ENCODE measurements around the gene ATP8A2. TPM values are rescaled to one million over a fixed set of nuclear protein-coding genes. Genes with fewer than 3 reads are reported as not detected.

Gene ATP8A2
- polyA plus RNA-seq, 1 donor from 2014 or later: 11.9 TPM

- Histone ChIP-seq H3K79me2 (replicated peaks; ENCODE audit: insufficient read depth, low read length) (no peaks in the 10 kb centered on the region), H3K27ac (ENCODE audit: low read length) (no peak overlapping the region), H3F3A (ENCODE audit: insufficient read depth, low read length, poor library complexity, severe bottlenecking) (no peaks in the 10 kb centered on the region), H3K9ac (ENCODE audit: low read length) (no peak overlapping the region), H3K9me3 (ENCODE audit: low read length) (no peaks in the 10 kb centered on the region), H2AFZ (ENCODE audit: low read depth, low read length) (no peak overlapping the region), H3K4me2 (ENCODE audit: low read length) (no peak overlapping the region), H3K9me2 (ENCODE audit: insufficient read depth, low read length) (no peaks in the 10 kb centered on the region), H3K36me3 (ENCODE audit: insufficient read depth, low read length) (no peaks in the 10 kb centered on the region), H3K4me3 (ENCODE audit: low read length) (no peak overlapping the region), H4K20me1 (ENCODE audit: insufficient read depth) (no peaks in the 10 kb centered on the region), H3K27me3 (ENCODE audit: insufficient read depth, low read depth, low read length) (no peaks in the 10 kb centered on the region)
- no peak for TF ChIP-seq POLR2AphosphoS5 (IDR thresholded peaks at IDR 0.05)
- no peak for TF ChIP-seq EZH2 (IDR thresholded peaks at IDR 0.05; ENCODE audit: borderline replicate concordance, insufficient read depth, low read length, poor library complexity, severe bottlenecking)
- no peak for TF ChIP-seq RAD21 (conservative IDR thresholded peaks at IDR 0.05)
- no peak for TF ChIP-seq EP300 (conservative IDR thresholded peaks at IDR 0.05; ENCODE audit: poor library complexity, severe bottlenecking)
- no peak for TF ChIP-seq SMC3 (conservative IDR thresholded peaks at IDR 0.05; ENCODE audit: poor library complexity)
- TF ChIP-seq, protein P1, sequence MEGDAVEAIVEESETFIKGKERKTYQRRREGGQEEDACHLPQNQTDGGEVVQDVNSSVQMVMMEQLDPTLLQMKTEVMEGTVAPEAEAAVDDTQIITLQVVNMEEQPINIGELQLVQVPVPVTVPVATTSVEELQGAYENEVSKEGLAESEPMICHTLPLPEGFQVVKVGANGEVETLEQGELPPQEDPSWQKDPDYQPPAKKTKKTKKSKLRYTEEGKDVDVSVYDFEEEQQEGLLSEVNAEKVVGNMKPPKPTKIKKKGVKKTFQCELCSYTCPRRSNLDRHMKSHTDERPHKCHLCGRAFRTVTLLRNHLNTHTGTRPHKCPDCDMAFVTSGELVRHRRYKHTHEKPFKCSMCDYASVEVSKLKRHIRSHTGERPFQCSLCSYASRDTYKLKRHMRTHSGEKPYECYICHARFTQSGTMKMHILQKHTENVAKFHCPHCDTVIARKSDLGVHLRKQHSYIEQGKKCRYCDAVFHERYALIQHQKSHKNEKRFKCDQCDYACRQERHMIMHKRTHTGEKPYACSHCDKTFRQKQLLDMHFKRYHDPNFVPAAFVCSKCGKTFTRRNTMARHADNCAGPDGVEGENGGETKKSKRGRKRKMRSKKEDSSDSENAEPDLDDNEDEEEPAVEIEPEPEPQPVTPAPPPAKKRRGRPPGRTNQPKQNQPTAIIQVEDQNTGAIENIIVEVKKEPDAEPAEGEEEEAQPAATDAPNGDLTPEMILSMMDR (IDR thresholded peaks at IDR 0.05; ENCODE audit: poor library complexity, severe bottlenecking): no peak
- TF ChIP-seq TAF1 (IDR thresholded peaks at IDR 0.05; ENCODE audit: low read depth): no peak
- no peak for TF ChIP-seq REST (IDR thresholded peaks at IDR 0.05; ENCODE audit: borderline replicate concordance)
- no peak for TF ChIP-seq MXI1 (conservative IDR thresholded peaks at IDR 0.05; ENCODE audit: poor library complexity, severe bottlenecking)
These were observed 654.4 kb downstream of the ATP8A2 start for GRCh38 chr13:26026211-26026610.

DNA sequence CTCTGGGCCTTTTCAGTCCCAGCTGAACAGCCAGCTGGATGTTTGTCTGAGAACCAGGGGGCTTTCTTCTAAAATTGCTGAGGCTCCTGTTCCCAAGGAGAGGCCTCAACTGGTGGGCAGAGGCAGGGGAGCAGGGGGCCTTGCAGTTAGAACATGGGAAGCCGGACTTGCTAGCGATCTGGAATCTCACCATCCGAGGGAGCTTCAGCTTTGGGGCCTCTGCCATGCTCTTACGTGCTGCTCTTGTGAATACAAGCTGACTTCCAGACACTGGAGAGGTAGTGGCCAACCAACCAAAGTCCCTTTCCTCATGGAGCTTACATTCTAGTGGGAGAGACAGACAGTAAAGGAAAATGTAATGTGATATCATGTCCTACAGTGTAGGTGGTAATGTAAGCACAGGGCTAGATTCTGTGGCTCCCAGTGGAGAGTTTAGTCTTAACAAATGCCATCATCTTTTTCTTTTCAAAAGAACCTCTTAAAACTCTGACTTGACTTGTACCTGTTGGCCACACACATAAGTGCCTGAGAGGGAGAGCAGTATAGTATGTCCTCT is 657.9 kb downstream of the ATP8A2 start:
- Histone ChIP-seq H3K4me2 (ENCODE audit: low read length) (no peak overlapping the region), H3K36me3 (ENCODE audit: insufficient read depth, low read length) (no peaks in the 10 kb centered on the region), H3K9ac (ENCODE audit: low read length) (no peak overlapping the region), H3K9me3 (ENCODE audit: low read length) (no peaks in the 10 kb centered on the region), H3K27ac (ENCODE audit: low read length) (no peak overlapping the region), H4K20me1 (ENCODE audit: insufficient read depth) (no peaks in the 10 kb centered on the region), H3F3A (ENCODE audit: insufficient read depth, low read length, poor library complexity, severe bottlenecking) (no peaks in the 10 kb centered on the region), H3K4me3 (ENCODE audit: low read length) (no peak overlapping the region), H3K9me2 (ENCODE audit: insufficient read depth, low read length) (no peaks in the 10 kb centered on the region), H3K79me2 (replicated peaks; ENCODE audit: insufficient read depth, low read length) (no peaks in the 10 kb centered on the region), H2AFZ (ENCODE audit: low read depth, low read length) (no peak overlapping the region), H3K27me3 (ENCODE audit: insufficient read depth, low read depth, low read length) (no peaks in the 10 kb centered on the region)
- TF ChIP-seq EZH2 (IDR thresholded peaks at IDR 0.05; ENCODE audit: borderline replicate concordance, insufficient read depth, low read length, poor library complexity, severe bottlenecking) (no peak), POLR2AphosphoS5 (IDR thresholded peaks at IDR 0.05) (no peak), EP300 (conservative IDR thresholded peaks at IDR 0.05; ENCODE audit: poor library complexity, severe bottlenecking) (no peak), RAD21 (conservative IDR thresholded peaks at IDR 0.05) (no peak)
- TF ChIP-seq, protein P1 (IDR thresholded peaks at IDR 0.05; ENCODE audit: poor library complexity, severe bottlenecking): no peak
